Naive B cell (primary cell): ENCODE results near the gene GREM1. TPM values are rescaled to one million over a fixed set of nuclear protein-coding genes. Genes with fewer than 3 reads are reported as not detected.
A peak's percentile ranks its signal among the peaks of the same experiment; 100 is the strongest.

Experiments
- ATAC-seq, 2 donors: fragments of 150-1000 bp; cut with Tn5 transposase; 2 replicates each; pipeline ENCODE4 v1.10.0; 2021; ENCODE audit warnings: low read depth in 2 of 2, mild to moderate bottlenecking in 2 of 2, moderate library complexity in 2 of 2
- DNase-seq: peaks from one replicate; pipeline ENCODE4 v3.0.0; 2022
- H3K27ac Mint-ChIP-seq, 6 donors: one replicate each; pipeline ENCODE4 v1.8.0; 2020 to 2022; ENCODE audit warnings: mild to moderate bottlenecking in 6 of 6, mixed read lengths in 6 of 6, moderate library complexity in 5 of 6, inconsistent platforms in 2 of 6
- H3K27me3 Mint-ChIP-seq, 3 donors: one replicate each; pipeline ENCODE4 v1.8.0; 2021 to 2022; ENCODE audit warnings: mixed read lengths in 3 of 3, mild to moderate bottlenecking in 1 of 3
- H3K36me3 Mint-ChIP-seq, 2 donors: one replicate each; pipeline ENCODE4 v1.8.0; 2020 to 2022; ENCODE audit warnings: mixed read lengths in 2 of 2, inconsistent platforms in 1 of 2, mild to moderate bottlenecking in 1 of 2
- H3K4me1 Mint-ChIP-seq, 3 donors: one replicate each; pipeline ENCODE4 v1.8.0; 2020 to 2022; ENCODE audit warnings: mixed read lengths in 3 of 3, inconsistent platforms in 1 of 3, mild to moderate bottlenecking in 1 of 3, moderate library complexity in 1 of 3
- H3K4me3 Mint-ChIP-seq, 8 donors: one replicate each; pipeline ENCODE4 v1.8.0; 2020 to 2022; ENCODE audit warnings: mild to moderate bottlenecking in 8 of 8, mixed read lengths in 8 of 8, moderate library complexity in 8 of 8, inconsistent platforms in 2 of 8
- H3K9me3 Mint-ChIP-seq, 7 donors: one replicate each; pipeline ENCODE4 v1.8.0; 2020 to 2022; ENCODE audit warnings: mixed read lengths in 7 of 7, mild to moderate bottlenecking in 5 of 7, inconsistent platforms in 2 of 7, moderate library complexity in 1 of 7
- polyA plus RNA-seq, 6 donors: library from polyadenylated mRNA; unstranded; fragments of 300-500 nt; fragmentation: Illumina TruSeq; gene quantifications; one replicate each; pipeline ENCODE4 v1.2.3, GENCODE V29; 2021; ENCODE audit warnings: low read depth in 6 of 6

The GREM1 gene
- polyA plus RNA-seq, 6 donors from 2014 or later: not detected

DNA sequence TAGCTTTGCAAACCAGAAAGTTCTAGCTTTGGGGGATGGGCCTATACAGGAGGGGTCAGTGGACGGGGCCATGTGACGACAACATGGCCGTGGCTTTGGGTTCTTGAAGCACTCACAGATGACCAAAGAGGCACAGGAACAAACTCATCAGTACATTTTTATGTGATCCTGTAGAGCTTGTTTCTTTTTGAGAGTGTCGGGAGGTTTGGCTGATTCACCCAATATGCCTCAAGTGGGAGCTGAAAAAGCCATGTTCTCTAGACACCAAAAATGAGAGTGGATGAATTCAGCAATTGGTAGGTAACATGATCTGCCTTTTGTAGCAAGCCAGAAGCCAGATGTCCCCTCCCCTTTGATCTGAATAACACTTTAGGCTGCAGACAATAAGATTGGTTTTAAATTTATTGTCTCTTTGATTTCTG lies 30.1 kb downstream of the GREM1 start:
- H3K9me3 Mint-ChIP-seq: peaks cover 0 to 2% (median 0%) of the 10 kb centered on the region in 7 donors
- H3K4me3 Mint-ChIP-seq: no peak overlapping the region
- DNase-seq (no peak), ATAC-seq (no peak)
- H3K27me3 Mint-ChIP-seq: peaks cover 8 to 29% (median 14%) of the 10 kb centered on the region in 3 donors
- no peak overlapping the region for H3K27ac Mint-ChIP-seq
- H3K4me1 Mint-ChIP-seq: no peaks in the 10 kb centered on the region
- no peaks in the 10 kb centered on the region for H3K36me3 Mint-ChIP-seq

DNA sequence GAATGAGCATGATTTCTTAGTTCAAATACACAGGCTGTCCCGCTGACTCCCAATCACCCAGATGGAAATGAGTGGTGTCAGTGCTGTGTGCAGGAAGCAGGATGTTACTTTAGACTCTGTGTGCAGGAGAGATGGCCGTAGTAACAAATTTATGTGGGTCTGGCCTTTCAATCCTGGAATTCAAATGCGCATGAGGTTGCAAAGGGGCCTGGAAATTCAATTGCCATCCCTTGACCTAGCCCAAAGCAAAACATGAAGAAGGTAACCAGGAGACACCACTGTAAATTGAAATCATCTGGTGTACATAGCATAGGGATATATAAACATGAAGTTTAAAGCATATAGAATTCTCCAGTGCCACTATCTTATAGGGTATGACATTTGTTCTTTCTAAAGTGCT lies 33.2 kb downstream of the GREM1 start:
- H3K9me3 Mint-ChIP-seq: peaks cover 0 to 2% (median 0%) of the 10 kb centered on the region in 7 donors
- no peak overlapping the region for H3K27ac Mint-ChIP-seq
- no peak for ATAC-seq
- H3K36me3 Mint-ChIP-seq: no peaks in the 10 kb centered on the region
- no peak for DNase-seq
- H3K4me1 Mint-ChIP-seq: no peaks in the 10 kb centered on the region
- H3K4me3 Mint-ChIP-seq: no peak overlapping the region
- peaks cover 9 to 30% (median 16%) of the 10 kb centered on the region in 3 donors for H3K27me3 Mint-ChIP-seq

DNA sequence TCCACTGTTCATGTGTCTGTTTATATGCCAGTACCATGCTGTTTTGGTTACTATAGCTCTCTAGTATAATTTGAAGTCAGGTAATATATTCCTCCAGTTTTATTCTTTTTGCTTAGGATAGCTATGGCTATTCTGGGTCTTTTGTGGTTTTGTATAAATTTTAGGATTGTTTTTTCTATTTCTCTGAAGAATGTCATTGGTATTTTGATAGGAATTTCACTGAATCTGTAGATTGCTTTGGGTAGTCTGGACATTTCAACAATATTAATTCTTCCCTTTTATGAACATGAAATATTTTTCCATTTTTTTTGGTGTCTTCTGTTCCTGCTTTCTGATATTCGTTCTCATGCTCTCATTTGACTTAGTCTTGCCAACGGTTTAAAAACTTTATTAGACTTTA lies 39.6 kb downstream of the GREM1 start:
- Mint-ChIP-seq H3K9me3 (peaks cover 0 to 21% (median 6%) of the 10 kb centered on the region in 7 donors), H3K36me3 (no peaks in the 10 kb centered on the region), H3K27ac (no peak overlapping the region), H3K4me1 (no peaks in the 10 kb centered on the region), H3K4me3 (no peak overlapping the region), H3K27me3 (peaks cover 11 to 42% (median 40%) of the 10 kb centered on the region in 3 donors)
- no peak for ATAC-seq
- DNase-seq: no peak

DNA sequence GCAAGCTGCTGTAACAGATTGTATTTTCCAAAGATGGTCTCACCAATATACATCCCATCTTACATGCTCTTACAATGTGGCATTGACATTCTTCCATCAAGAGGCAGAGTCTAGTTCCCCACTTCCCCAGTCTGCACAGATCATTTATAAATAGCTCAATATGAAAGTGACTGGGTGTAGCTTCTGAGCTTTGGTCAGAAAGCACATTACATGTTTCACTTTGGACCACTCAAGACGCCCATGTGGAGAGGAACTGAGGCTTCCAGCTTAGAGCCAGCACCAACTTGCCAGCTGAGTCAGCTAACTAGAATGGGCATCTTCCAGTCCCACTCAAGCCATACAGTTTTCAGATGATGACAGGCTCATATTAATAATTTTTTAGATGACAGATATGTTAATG lies 45.5 kb downstream of the GREM1 start:
- no peaks in the 10 kb centered on the region for H3K4me1 Mint-ChIP-seq
- H3K36me3 Mint-ChIP-seq: no peaks in the 10 kb centered on the region
- DNase-seq (no peak), ATAC-seq (no peak)
- H3K9me3 Mint-ChIP-seq: no peaks in the 10 kb centered on the region
- no peak overlapping the region for H3K4me3 Mint-ChIP-seq
- peak overlapping the region in 1 of 6 donors; percentile 23 for H3K27ac Mint-ChIP-seq
- H3K27me3 Mint-ChIP-seq: peaks cover 5 to 35% (median 17%) of the 10 kb centered on the region in 3 donors

DNA sequence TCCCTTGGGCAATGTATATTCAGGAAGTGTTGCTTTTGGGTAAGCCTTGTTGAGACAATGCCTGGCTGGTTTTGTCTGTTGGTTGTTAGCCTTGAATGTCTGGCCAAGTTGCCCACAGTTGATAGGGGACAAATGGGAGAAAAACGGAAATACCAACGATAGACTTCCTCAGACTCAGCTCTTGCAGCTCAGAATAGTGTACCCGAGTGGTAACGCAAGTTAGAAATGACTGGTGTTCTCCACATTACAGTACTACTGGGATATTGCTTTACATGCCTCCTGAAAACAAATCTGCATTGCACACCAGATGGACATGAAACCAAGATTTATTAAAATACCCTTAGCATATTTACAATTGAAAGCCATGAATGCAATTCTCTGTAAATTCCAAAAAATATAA lies 47.4 kb downstream of the GREM1 start:
- peaks cover 0 to 29% (median 13%) of the 10 kb centered on the region in 3 donors for H3K27me3 Mint-ChIP-seq
- no peak overlapping the region for H3K27ac Mint-ChIP-seq
- ATAC-seq (no peak), DNase-seq (no peak)
- no peaks in the 10 kb centered on the region for H3K4me1 Mint-ChIP-seq
- no peaks in the 10 kb centered on the region for H3K36me3 Mint-ChIP-seq
- no peak overlapping the region for H3K4me3 Mint-ChIP-seq
- H3K9me3 Mint-ChIP-seq: no peaks in the 10 kb centered on the region

DNA sequence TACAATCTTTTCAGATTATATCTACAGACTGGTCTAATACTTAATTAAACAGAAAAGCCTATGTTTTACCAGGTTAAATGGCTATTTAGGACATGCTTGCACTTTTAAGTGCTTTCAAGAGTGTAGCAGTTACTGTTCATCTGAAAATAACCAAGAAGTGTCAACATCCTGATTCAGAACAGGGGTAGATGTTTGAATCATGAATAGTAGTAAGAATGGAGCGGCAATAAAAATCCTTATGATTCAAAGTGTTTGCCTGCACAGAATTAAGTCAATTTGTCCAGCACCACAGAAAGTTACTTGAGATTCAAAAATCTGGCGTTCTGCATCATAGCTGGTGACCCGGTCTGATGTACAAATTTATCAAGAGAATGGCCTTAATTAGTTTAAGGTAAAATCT lies 48.3 kb downstream of the GREM1 start:
- H3K4me1 Mint-ChIP-seq: no peaks in the 10 kb centered on the region
- no peak overlapping the region for H3K27ac Mint-ChIP-seq
- no peaks in the 10 kb centered on the region for H3K36me3 Mint-ChIP-seq
- no peak overlapping the region for H3K4me3 Mint-ChIP-seq
- H3K9me3 Mint-ChIP-seq: no peaks in the 10 kb centered on the region
- DNase-seq (no peak), ATAC-seq (no peak)
- H3K27me3 Mint-ChIP-seq: peaks cover 0 to 20% (median 4%) of the 10 kb centered on the region in 3 donors

DNA sequence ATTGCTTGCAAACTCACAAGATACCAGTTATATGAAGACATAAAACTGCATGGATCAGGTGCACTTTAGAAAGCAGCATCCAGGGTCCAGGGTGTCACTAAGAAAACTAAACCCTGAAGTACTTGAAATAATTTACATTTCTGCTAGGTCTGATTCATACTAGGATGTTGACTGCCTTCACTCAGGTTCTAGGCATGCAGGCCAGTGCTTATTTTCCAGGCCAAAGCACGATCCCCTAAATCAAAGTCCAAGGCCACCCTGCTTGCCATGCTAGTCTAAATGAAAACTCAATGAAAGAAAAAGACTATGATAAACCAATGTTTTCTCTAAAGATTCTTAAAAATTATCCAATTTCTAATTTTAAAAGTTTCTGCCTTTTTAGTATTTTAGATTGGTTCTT lies 49.4 kb downstream of the GREM1 start:
- Mint-ChIP-seq H3K4me3 (no peak overlapping the region), H3K27ac (no peak overlapping the region), H3K36me3 (no peaks in the 10 kb centered on the region), H3K9me3 (no peaks in the 10 kb centered on the region), H3K27me3 (peaks cover 0 to 14% (median 0%) of the 10 kb centered on the region in 3 donors), H3K4me1 (no peaks in the 10 kb centered on the region)
- DNase-seq: no peak
- no peak for ATAC-seq

DNA sequence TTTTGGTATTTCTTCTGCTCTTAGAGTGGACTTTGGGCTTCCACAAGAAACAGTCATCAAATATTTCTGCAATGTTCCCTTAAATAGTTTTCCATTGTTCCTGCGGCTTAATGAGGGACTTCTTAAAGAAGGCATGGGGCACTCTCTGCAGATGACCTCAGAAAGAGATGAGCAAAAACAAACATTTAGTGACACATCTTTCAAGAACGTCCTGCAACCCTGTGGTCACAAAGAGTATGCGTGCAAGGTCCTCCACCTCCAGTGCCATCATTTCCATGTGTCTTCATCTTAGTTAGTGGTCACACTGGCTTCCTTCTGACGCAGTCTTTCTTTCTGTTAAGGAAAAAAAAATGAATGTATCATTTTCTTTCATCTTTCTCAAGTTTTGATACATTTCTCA lies 56.2 kb downstream of the GREM1 start:
- Mint-ChIP-seq H3K4me1 (no peaks in the 10 kb centered on the region), H3K9me3 (peaks cover 0 to 9% (median 3%) of the 10 kb centered on the region in 7 donors), H3K27me3 (peaks cover 7 to 18% (median 8%) of the 10 kb centered on the region in 3 donors), H3K4me3 (no peak overlapping the region), H3K27ac (no peak overlapping the region), H3K36me3 (no peaks in the 10 kb centered on the region)
- ATAC-seq (no peak), DNase-seq (no peak)

DNA sequence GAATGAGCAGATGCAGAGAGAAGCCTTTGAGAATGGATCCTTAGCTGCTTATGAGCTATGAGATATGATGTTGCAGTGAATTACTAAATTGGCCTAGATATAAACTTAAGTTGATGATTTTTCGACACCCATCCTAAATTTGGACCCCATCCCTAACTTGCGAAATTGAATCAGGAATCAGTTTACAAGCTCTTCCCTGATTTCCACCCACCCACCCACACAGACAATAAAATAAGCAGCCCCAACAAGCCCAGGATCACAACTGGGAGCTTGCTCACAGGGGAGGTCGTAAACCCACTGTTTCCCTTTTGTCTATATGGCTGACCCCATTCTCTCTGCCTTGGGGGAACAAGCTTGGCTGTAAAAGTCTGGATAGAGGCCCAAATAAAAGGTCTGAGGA lies 57.3 kb downstream of the GREM1 start:
- Mint-ChIP-seq H3K4me3 (no peak overlapping the region), H3K4me1 (no peaks in the 10 kb centered on the region), H3K27me3 (peaks cover 7 to 18% (median 8%) of the 10 kb centered on the region in 3 donors), H3K9me3 (peaks cover 0 to 16% (median 6%) of the 10 kb centered on the region in 7 donors), H3K36me3 (no peaks in the 10 kb centered on the region), H3K27ac (no peak overlapping the region)
- DNase-seq (no peak), ATAC-seq (no peak)

DNA sequence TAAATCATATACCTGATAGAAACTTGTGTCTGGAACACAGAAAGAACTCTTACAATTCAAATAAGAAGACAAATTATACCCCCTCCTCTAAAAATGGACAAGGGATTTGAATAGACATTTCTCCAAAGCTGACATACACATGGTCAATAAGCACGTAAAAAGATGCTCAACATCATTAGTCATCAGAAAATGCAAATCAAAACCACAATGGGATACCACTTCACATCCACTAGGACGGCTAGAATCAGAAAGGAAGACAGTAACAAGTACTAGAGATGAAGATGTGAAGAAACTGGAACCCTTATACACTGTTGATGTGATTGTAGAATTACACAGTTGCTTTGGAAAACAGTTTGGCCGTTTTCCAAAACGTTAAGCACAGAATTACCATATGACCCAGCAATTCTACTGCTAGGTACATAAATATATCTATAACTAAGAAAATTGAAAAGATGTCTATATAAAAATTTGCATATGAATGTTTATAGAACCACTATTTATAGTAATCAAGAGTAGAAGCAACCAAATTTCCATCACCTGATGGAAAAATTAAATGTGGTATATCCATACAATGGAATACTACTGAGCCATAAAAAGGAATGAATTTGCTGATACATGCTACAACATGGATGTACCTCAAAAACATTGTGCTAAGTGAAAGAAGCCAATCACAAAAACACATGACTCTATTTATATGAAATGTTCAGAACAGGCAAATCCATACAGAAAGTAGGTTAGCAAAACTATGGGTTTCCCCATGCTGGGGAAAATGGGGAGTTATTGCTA lies 60.8 kb downstream of the GREM1 start:
- H3K27ac Mint-ChIP-seq: no peak overlapping the region
- ATAC-seq: no peak
- H3K36me3 Mint-ChIP-seq: no peaks in the 10 kb centered on the region
- peaks cover 11 to 24% (median 21%) of the 10 kb centered on the region in 3 donors for H3K27me3 Mint-ChIP-seq
- H3K4me1 Mint-ChIP-seq: no peaks in the 10 kb centered on the region
- no peak overlapping the region for H3K4me3 Mint-ChIP-seq
- H3K9me3 Mint-ChIP-seq: peaks cover 0 to 16% (median 6%) of the 10 kb centered on the region in 7 donors
- no peak for DNase-seq

DNA sequence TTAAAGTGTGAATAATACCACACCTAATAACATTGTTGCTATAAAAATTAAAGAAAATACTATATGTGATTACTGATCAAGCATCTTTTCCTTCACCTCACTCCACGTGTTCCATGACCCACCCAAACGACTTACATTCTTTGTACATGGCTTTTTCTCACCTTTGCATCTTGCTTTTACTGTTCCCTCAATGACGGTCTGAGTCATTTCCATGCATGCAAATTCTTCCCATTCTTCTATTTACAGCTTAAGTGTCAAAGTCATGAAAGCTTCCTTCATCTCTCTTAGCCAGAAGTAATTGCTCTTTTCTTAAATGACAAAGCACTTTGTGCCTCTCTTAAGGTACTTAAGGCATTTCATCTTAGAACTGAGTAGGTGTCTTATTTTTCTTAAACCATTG lies 64.0 kb downstream of the GREM1 start:
- H3K4me1 Mint-ChIP-seq: peaks cover 0 to 4% (median 0%) of the 10 kb centered on the region in 3 donors
- no peaks in the 10 kb centered on the region for H3K36me3 Mint-ChIP-seq
- H3K27ac Mint-ChIP-seq: no peak overlapping the region
- peaks cover 4 to 23% (median 19%) of the 10 kb centered on the region in 3 donors for H3K27me3 Mint-ChIP-seq
- H3K9me3 Mint-ChIP-seq: peaks cover 0 to 16% (median 6%) of the 10 kb centered on the region in 7 donors
- no peak for ATAC-seq
- no peak for DNase-seq
- H3K4me3 Mint-ChIP-seq: no peak overlapping the region

DNA sequence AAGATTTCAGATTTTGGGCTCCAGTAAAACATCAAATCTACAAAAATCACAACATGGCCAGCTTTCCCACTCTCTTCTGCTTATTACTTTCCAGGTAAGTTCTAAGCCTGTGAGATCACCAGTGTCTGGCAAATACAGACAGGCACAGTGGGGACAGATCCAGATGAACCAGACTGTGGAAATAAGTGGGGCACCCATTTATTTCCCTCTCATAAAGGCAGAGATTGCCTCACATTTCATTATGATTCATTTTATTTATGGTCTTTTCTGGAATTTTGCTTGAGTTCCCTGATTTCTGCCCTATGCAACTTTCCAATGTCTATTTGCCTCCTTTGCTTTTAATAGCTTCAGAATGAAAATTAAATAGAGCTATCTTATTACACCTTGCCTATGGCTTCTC lies 66.8 kb downstream of the GREM1 start:
- H3K4me1 Mint-ChIP-seq: peaks cover 0 to 4% (median 0%) of the 10 kb centered on the region in 3 donors
- H3K27ac Mint-ChIP-seq: no peak overlapping the region
- H3K9me3 Mint-ChIP-seq: peaks cover 0 to 1% (median 0%) of the 10 kb centered on the region in 7 donors
- H3K27me3 Mint-ChIP-seq: peaks cover 4 to 25% (median 23%) of the 10 kb centered on the region in 3 donors
- no peaks in the 10 kb centered on the region for H3K36me3 Mint-ChIP-seq
- no peak for DNase-seq
- no peak for ATAC-seq
- H3K4me3 Mint-ChIP-seq: no peak overlapping the region

DNA sequence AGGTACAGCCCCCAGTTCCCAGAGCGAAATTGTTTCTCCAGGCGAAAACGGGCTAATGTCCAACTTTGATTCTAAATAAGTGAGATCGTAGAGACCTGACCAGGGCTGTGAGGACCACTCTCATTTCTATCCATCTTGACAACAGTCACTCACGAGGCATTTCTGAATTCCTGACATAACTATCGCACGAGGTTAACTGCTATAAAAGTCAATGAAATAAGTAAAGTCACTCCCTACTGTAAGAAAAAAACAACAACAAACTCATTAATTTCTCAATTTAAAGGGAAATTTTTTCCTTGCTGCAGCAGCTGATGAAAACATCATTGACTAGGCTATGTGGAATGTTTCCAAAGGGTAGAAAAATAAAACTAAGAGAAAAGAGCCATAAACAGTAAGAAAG lies 69.1 kb downstream of the GREM1 start:
- no peak for ATAC-seq
- Mint-ChIP-seq H3K36me3 (no peaks in the 10 kb centered on the region), H3K4me3 (no peak overlapping the region), H3K4me1 (peaks cover 0 to 4% (median 0%) of the 10 kb centered on the region in 3 donors), H3K27ac (no peak overlapping the region), H3K9me3 (peaks cover 0 to 2% (median 0%) of the 10 kb centered on the region in 7 donors), H3K27me3 (peaks cover 1 to 28% (median 24%) of the 10 kb centered on the region in 3 donors)
- no peak for DNase-seq

DNA sequence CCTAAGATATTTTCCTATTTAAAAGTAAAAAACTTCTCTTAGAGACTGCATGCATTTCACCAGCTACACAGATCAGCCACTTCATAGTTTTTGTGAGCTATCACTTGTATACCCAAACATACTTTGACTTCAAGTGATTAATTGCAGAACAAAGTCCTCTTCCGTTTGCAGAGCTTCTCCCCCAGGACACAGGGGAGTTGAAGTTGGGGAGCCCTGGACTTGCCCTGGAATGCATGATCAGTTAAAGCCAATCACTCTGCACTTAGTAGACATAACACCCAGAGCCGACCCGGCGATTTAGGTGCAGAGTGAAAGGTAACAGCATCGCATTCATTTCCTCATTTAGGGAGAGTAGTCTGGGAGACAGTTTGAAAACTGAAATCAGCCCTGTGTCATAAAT lies 70.1 kb downstream of the GREM1 start:
- no peaks in the 10 kb centered on the region for H3K36me3 Mint-ChIP-seq
- no peak overlapping the region for H3K27ac Mint-ChIP-seq
- no peak overlapping the region for H3K4me3 Mint-ChIP-seq
- H3K9me3 Mint-ChIP-seq: peaks cover 0 to 2% (median 0%) of the 10 kb centered on the region in 7 donors
- peaks cover 0 to 26% (median 20%) of the 10 kb centered on the region in 3 donors for H3K27me3 Mint-ChIP-seq
- no peak for ATAC-seq
- no peak for DNase-seq
- H3K4me1 Mint-ChIP-seq: peaks cover 0 to 4% (median 0%) of the 10 kb centered on the region in 3 donors
